Stomach (tissue), 9 donors: ENCODE data around the gene RLIM. TPM values are rescaled to one million over a fixed set of nuclear protein-coding genes. Genes with fewer than 3 reads are reported as not detected.

Source experiments
- DNase-seq, 2 donors: peaks; one replicate each; pipeline versions ENCODE4 v3.0.0 to v3.0.0-alpha.2; 2013 to 2019
- H3K27ac ChIP-seq, 5 donors: fragments of 200-600 bp in 4 of 5; sonication (generic) in 4 of 5; one replicate each; pipeline ENCODE4 v1.5.1; 2013 to 2019; ENCODE audit warnings: mild to moderate bottlenecking in 1 of 5, moderate library complexity in 1 of 5
- H3K27me3 ChIP-seq, 3 donors: fragments of 200-600 bp; sonication (generic); one replicate each; pipeline ENCODE4 v1.5.1; 2017 to 2019; ENCODE audit warnings: mixed run types in 1 of 3
- H3K36me3 ChIP-seq, 4 donors: fragments of 200-600 bp; sonication (generic); 1 replicate in 3 of 4; 2 replicates in 1 of 4; pipeline ENCODE4 v1.5.1; 2016 to 2019
- H3K4me1 ChIP-seq, 4 donors: fragments of 200-600 bp; sonication (generic); one replicate each; pipeline ENCODE4 v1.5.1; 2016 to 2019
- H3K4me3 ChIP-seq, 4 donors: fragments of 200-600 bp; sonication (generic) in 3 of 4; one replicate each; pipeline ENCODE4 v1.5.1; 2016 to 2019; ENCODE audit warnings: mild to moderate bottlenecking in 1 of 4
- H3K9me3 ChIP-seq, 4 donors: fragments of 200-600 bp; sonication (generic); one replicate each; pipeline ENCODE4 v1.5.1; 2016 to 2019
- CTCF ChIP-seq, 7 experiments: fragments of 450-650 bp in 4 of 7; fragments of 200-600 bp in 3 of 7; sonication (generic) in 3 of 7; IDR thresholded peaks; one replicate each; pipeline ENCODE4 v1.5.1; 2016 to 2019; ENCODE audit warnings: antibody characterized with exemption in 7 of 7, control low read depth in 2 of 7, mild to moderate bottlenecking in 1 of 7
- EP300 ChIP-seq: sonication (generic); formaldehyde crosslinking; IDR thresholded peaks from one replicate; pipeline ENCODE4 v1.6.1; 2017; ENCODE audit warnings: antibody characterized with exemption
- POLR2A ChIP-seq, 4 donors: fragments of 450-650 bp; IDR thresholded peaks; one replicate each; pipeline ENCODE4 v1.6.1; 2016; ENCODE audit warnings: antibody characterized with exemption in 4 of 4, control low read depth in 2 of 4, mild to moderate bottlenecking in 1 of 4, moderate library complexity in 1 of 4
- POLR2AphosphoS5 ChIP-seq, 3 donors: sonication (generic); formaldehyde crosslinking; IDR thresholded peaks; one replicate each; pipeline ENCODE4 v1.6.1; 2016; ENCODE audit warnings: antibody characterized with exemption in 3 of 3
- WGBS, 5 donors: extraction: QIAGEN DNeasy Blood & Tissue Kit in 3 of 5; methylation state at CpG; one replicate each; pipeline versions ENCODE4 v1.1.5 to v1.1.7; 2013 to 2018; 5-methylcytosine and 5-hydroxymethylcytosine counted together
- intact Hi-C: fragments of 100-400 bp; cut with DNase I; formaldehyde crosslinking; loops from one replicate; pipeline ENCODE4 v1.15.1; 2023; ENCODE audit warnings: low total_unique reads
- polyA plus RNA-seq, 3 donors: library from polyadenylated mRNA; stranded (reverse); fragments of 200-250 nt; gene quantifications; one replicate each; pipeline ENCODE4 v1.2.3, GENCODE V29; 2013
- total RNA-seq, 5 donors: library from RNA; depleted of rRNA; stranded (reverse); fragments of >200 nt; gene quantifications; one replicate each; pipeline versions ENCODE4 v1.1.0 to v1.2.3, GENCODE V29; 2014 to 2016
- donor health status: healthy with polysubstance abuse.
- donor health status: Bipolar disorder and iron deficiency.
- donor health status: healthy.

The RLIM gene
- total and polyA plus RNA-seq, 8 donors: 2.9 to 67.9 (median 10.5) TPM

- Histone ChIP-seq H3K4me3 (no peak overlapping the region), H3K27me3 (no peaks in the 10 kb centered on the region), H3K4me1 (no peaks in the 10 kb centered on the region), H3K36me3 (peaks cover 0 to 8% (median 0%) of the 10 kb centered on the region in 4 donors), H3K9me3 (no peaks in the 10 kb centered on the region), H3K27ac (no peak overlapping the region)
- intact Hi-C loops: no loop called here
- WGBS, 5 donors: 39 to 61% (median 57%) methylated on average over 3 of the region's 3 CpGs
- no peak for TF ChIP-seq POLR2A (IDR thresholded peaks at IDR 0.05)
- no peak for TF ChIP-seq CTCF (IDR thresholded peaks at IDR 0.05)
- TF ChIP-seq EP300: no peak
- TF ChIP-seq POLR2AphosphoS5 (IDR thresholded peaks at IDR 0.05): no peak
- no peak for DNase-seq
These were observed 34.7 kb downstream of the RLIM start for GRCh38 chrX:74579597-74580198.

GRCh38 chrX:74578137-74578536 lies 36.3 kb downstream of the RLIM start:
- H3K9me3 ChIP-seq: no peaks in the 10 kb centered on the region
- no peaks in the 10 kb centered on the region for H3K4me1 ChIP-seq
- H3K27me3 ChIP-seq: no peaks in the 10 kb centered on the region
- intact Hi-C loops: no loop called here
- DNase-seq: no peak
- no peak for TF ChIP-seq EP300
- TF ChIP-seq CTCF (IDR thresholded peaks at IDR 0.05): no peak
- no peak for TF ChIP-seq POLR2AphosphoS5 (IDR thresholded peaks at IDR 0.05)
- no peak for TF ChIP-seq POLR2A (IDR thresholded peaks at IDR 0.05)
- WGBS, 5 donors: 80 to 93% (median 87%) methylated on average over 1 to 3 of the region's 3 CpGs
- H3K27ac ChIP-seq: no peak overlapping the region
- no peak overlapping the region for H3K4me3 ChIP-seq
- peaks cover 0 to under 1% (median 0%) of the 10 kb centered on the region in 4 donors for H3K36me3 ChIP-seq

- H3K4me1 ChIP-seq: no peaks in the 10 kb centered on the region
- TF ChIP-seq CTCF (IDR thresholded peaks at IDR 0.05) (no peak), POLR2A (IDR thresholded peaks at IDR 0.05) (no peak), POLR2AphosphoS5 (IDR thresholded peaks at IDR 0.05) (no peak), EP300 (no peak)
- H3K9me3 ChIP-seq: no peaks in the 10 kb centered on the region
- no peak overlapping the region for H3K27ac ChIP-seq
- intact Hi-C loops: loop anchor here (10.0 kb wide), 1 partner anchor 703 kb away; the partner anchor contains the start of gene XIST
- 77 to 89% (median 89%) methylated on average over 2 of the region's 2 CpGs for WGBS, 5 donors
- H3K27me3 ChIP-seq: no peaks in the 10 kb centered on the region
- no peak for DNase-seq
- no peak overlapping the region for H3K4me3 ChIP-seq
- H3K36me3 ChIP-seq: no peaks in the 10 kb centered on the region
These were observed 57.0 kb downstream of the RLIM start for GRCh38 chrX:74557378-74557777.

GRCh38 chrX:74551934-74552333 lies 62.5 kb downstream of the RLIM start:
- no peak overlapping the region for H3K27ac ChIP-seq
- H3K4me1 ChIP-seq: peaks cover 0 to 6% (median 0%) of the 10 kb centered on the region in 4 donors
- H3K4me3 ChIP-seq: no peak overlapping the region
- intact Hi-C loops: loop anchor here (10.0 kb wide), 1 partner anchor 697 kb away; the partner anchor contains the start of gene XIST
- TF ChIP-seq CTCF (IDR thresholded peaks at IDR 0.05) (no peak), POLR2A (IDR thresholded peaks at IDR 0.05) (no peak), POLR2AphosphoS5 (IDR thresholded peaks at IDR 0.05) (no peak), EP300 (no peak)
- H3K27me3 ChIP-seq: no peaks in the 10 kb centered on the region
- no peaks in the 10 kb centered on the region for H3K36me3 ChIP-seq
- WGBS, 5 donors: 44 to 56% (median 53%) methylated on average over 2 of the region's 2 CpGs
- DNase-seq: no peak
- H3K9me3 ChIP-seq: no peaks in the 10 kb centered on the region
